NK-92 treated with Interleukin-12 subunit alpha and Interleukin-12 subunit beta, amount 100 ng/mL, for 24 hours (cell line): ENCODE results near the gene CPTP.
"Not testable (repeated sequence)": the region's sequence is repeated elsewhere in the genome, so short reads cannot be mapped to it uniquely, and the experiment has no call there.

Experiments
- DNase-seq: peaks from one replicate; lab custom pipeline; 2025; lab: John Stamatoyannopoulos, UW

The CPTP gene

GRCh38 chr1:1306661-1307260 is 17.8 kb upstream of the CPTP start:
- DNase-seq = no peak

GRCh38 chr1:1307261-1307922 is 17.2 kb upstream of the CPTP start:
- DNase-seq = no peak

- peak; percentile 93 for DNase-seq
Observed at GRCh38 chr1:1307923-1308755, 16.5 kb upstream of the CPTP start, which contains the start of the genes ACAP3 and PUSL1. Gene ACAP3 (minus strand): TSS chr1:1307930. CDS start chr1:1307815, 115 bp downstream. Gene PUSL1 (plus strand): TSS chr1:1308597. CDS start chr1:1308644, 47 bp downstream.

GRCh38 chr1:1308756-1309250 is 15.8 kb upstream of the CPTP start:
- DNase-seq = peak; percentile 62

- DNase-seq = no peak
Observed at GRCh38 chr1:1309251-1310108, 15.1 kb upstream of the CPTP start.

GRCh38 chr1:1310109-1310385 is 14.6 kb upstream of the CPTP start:
- no peak for DNase-seq

GRCh38 chr1:1310476-1311053 is 14.0 kb upstream of the CPTP start:
- no peak for DNase-seq

GRCh38 chr1:1311107-1312104 is 13.2 kb upstream of the CPTP start:
- no peak for DNase-seq

GRCh38 chr1:1312450-1313314 is 11.9 kb upstream of the CPTP start:
- no peak for DNase-seq

GRCh38 chr1:1313500-1314236 is 10.9 kb upstream of the CPTP start:
- no peak for DNase-seq

GRCh38 chr1:1314237-1314586 is 10.4 kb upstream of the CPTP start:
- DNase-seq = no peak

GRCh38 chr1:1314678-1315335 is 9.8 kb upstream of the CPTP start:
- DNase-seq = no peak

GRCh38 chr1:1315435-1315954 is 9.1 kb upstream of the CPTP start:
- DNase-seq = no peak

GRCh38 chr1:1316199-1316598 is 8.4 kb upstream of the CPTP start:
- not testable (repeated sequence) for DNase-seq

GRCh38 chr1:1317420-1317819 is 7.2 kb upstream of the CPTP start:
- DNase-seq = no peak

- DNase-seq = no peak
Observed at GRCh38 chr1:1318131-1318652, 6.4 kb upstream of the CPTP start.

- no peak for DNase-seq
Observed at GRCh38 chr1:1318777-1319645, 5.6 kb upstream of the CPTP start.
